ENCODE results near the gene E4F1.
A peak's percentile ranks its signal among the peaks of the same experiment; 100 is the strongest.

Gene E4F1

GRCh38 chr16:2233046-2233775 lies 9.8 kb downstream of the E4F1 start:
- no peaks in the 10 kb centered on the region for H3K9me3 ChIP-seq (ENCODE audit: control insufficient read depth, insufficient read depth, low read length)
- H3K27ac ChIP-seq (ENCODE audit: low read depth, low read length), result no peak overlapping the region
- peaks cover 20% of the 10 kb centered on the region for H3K27me3 ChIP-seq (ENCODE audit: control insufficient read depth, insufficient read depth, low read length)
- H3K9ac ChIP-seq (ENCODE audit: low read depth, low read length), result no peak overlapping the region
- H3K36me3 ChIP-seq (ENCODE audit: control insufficient read depth, insufficient read depth, low read length), result peaks cover 65% of the 10 kb centered on the region
- H3K4me3 ChIP-seq (ENCODE audit: low read depth, low read length), result no peak overlapping the region
- no peaks in the 10 kb centered on the region for H3K4me1 ChIP-seq (ENCODE audit: control insufficient read depth, insufficient read depth, low read length)

GRCh38 chr16:2233872-2234812 lies 10.8 kb downstream of the E4F1 start:
- Histone ChIP-seq H3K9ac (ENCODE audit: low read depth, low read length) (no peak overlapping the region), H3K9me3 (ENCODE audit: control insufficient read depth, insufficient read depth, low read length) (no peaks in the 10 kb centered on the region), H3K27me3 (ENCODE audit: control insufficient read depth, insufficient read depth, low read length) (peaks cover 20% of the 10 kb centered on the region), H3K4me3 (ENCODE audit: low read depth, low read length) (no peak overlapping the region), H3K36me3 (ENCODE audit: control insufficient read depth, insufficient read depth, low read length) (peaks cover 55% of the 10 kb centered on the region), H3K4me1 (ENCODE audit: control insufficient read depth, insufficient read depth, low read length) (no peaks in the 10 kb centered on the region; the same call in 1 of the 2 replicates), H3K27ac (ENCODE audit: low read depth, low read length) (no peak overlapping the region)

- no peaks in the 10 kb centered on the region for H3K9me3 ChIP-seq (ENCODE audit: control insufficient read depth, insufficient read depth, low read length)
- H3K9ac ChIP-seq (ENCODE audit: low read depth, low read length), result no peak overlapping the region
- H3K4me3 ChIP-seq (ENCODE audit: low read depth, low read length), result no peak overlapping the region
- H3K27ac ChIP-seq (ENCODE audit: low read depth, low read length), result no peak overlapping the region
- H3K36me3 ChIP-seq (ENCODE audit: control insufficient read depth, insufficient read depth, low read length), result peaks cover 49% of the 10 kb centered on the region
- H3K4me1 ChIP-seq (ENCODE audit: control insufficient read depth, insufficient read depth, low read length), result no peaks in the 10 kb centered on the region; the same call in 1 of the 2 replicates
- H3K27me3 ChIP-seq (ENCODE audit: control insufficient read depth, insufficient read depth, low read length), result peaks cover 20% of the 10 kb centered on the region
These were observed 11.4 kb downstream of the E4F1 start for GRCh38 chr16:2234813-2235170.

GRCh38 chr16:2235234-2235651 lies 11.9 kb downstream of the E4F1 start:
- peaks cover 48% of the 10 kb centered on the region for H3K36me3 ChIP-seq (ENCODE audit: control insufficient read depth, insufficient read depth, low read length)
- peaks cover 20% of the 10 kb centered on the region for H3K27me3 ChIP-seq (ENCODE audit: control insufficient read depth, insufficient read depth, low read length)
- H3K9me3 ChIP-seq (ENCODE audit: control insufficient read depth, insufficient read depth, low read length), result no peaks in the 10 kb centered on the region
- no peak overlapping the region for H3K9ac ChIP-seq (ENCODE audit: low read depth, low read length)
- no peak overlapping the region for H3K27ac ChIP-seq (ENCODE audit: low read depth, low read length)
- H3K4me3 ChIP-seq (ENCODE audit: low read depth, low read length), result no peak overlapping the region
- H3K4me1 ChIP-seq (ENCODE audit: control insufficient read depth, insufficient read depth, low read length), result no peaks in the 10 kb centered on the region; the same call in 1 of the 2 replicates

GRCh38 chr16:2235695-2236336 lies 12.4 kb downstream of the E4F1 start:
- no peak overlapping the region for H3K4me3 ChIP-seq (ENCODE audit: low read depth, low read length)
- no peaks in the 10 kb centered on the region for H3K9me3 ChIP-seq (ENCODE audit: control insufficient read depth, insufficient read depth, low read length)
- peaks cover 20% of the 10 kb centered on the region for H3K27me3 ChIP-seq (ENCODE audit: control insufficient read depth, insufficient read depth, low read length)
- H3K4me1 ChIP-seq (ENCODE audit: control insufficient read depth, insufficient read depth, low read length), result no peaks in the 10 kb centered on the region; the same call in 1 of the 2 replicates
- peaks cover 46% of the 10 kb centered on the region for H3K36me3 ChIP-seq (ENCODE audit: control insufficient read depth, insufficient read depth, low read length)
- no peak overlapping the region for H3K9ac ChIP-seq (ENCODE audit: low read depth, low read length)
- H3K27ac ChIP-seq (ENCODE audit: low read depth, low read length), result no peak overlapping the region

GRCh38 chr16:2236337-2237101 lies 13.1 kb downstream of the E4F1 start, which contains the start of gene DNASE1L2:
Gene DNASE1L2, plus strand, starts transcription at chr16:2236444. Its CDS starts 373 bp downstream, at chr16:2236817.
- H3K36me3 ChIP-seq (ENCODE audit: control insufficient read depth, insufficient read depth, low read length), result peaks cover 39% of the 10 kb centered on the region

GRCh38 chr16:2237102-2237482 lies 13.7 kb downstream of the E4F1 start:
- H3K9me3 ChIP-seq (ENCODE audit: control insufficient read depth, insufficient read depth, low read length), result no peaks in the 10 kb centered on the region
- peaks cover 20% of the 10 kb centered on the region for H3K27me3 ChIP-seq (ENCODE audit: control insufficient read depth, insufficient read depth, low read length)
- peaks cover 34% of the 10 kb centered on the region for H3K36me3 ChIP-seq (ENCODE audit: control insufficient read depth, insufficient read depth, low read length)
- no peak overlapping the region for H3K27ac ChIP-seq (ENCODE audit: low read depth, low read length)
- H3K4me1 ChIP-seq (ENCODE audit: control insufficient read depth, insufficient read depth, low read length), result no peaks in the 10 kb centered on the region; the same call in 1 of the 2 replicates
- peak overlapping the region; percentile 56 for H3K4me3 ChIP-seq (ENCODE audit: low read depth, low read length)
- no peak overlapping the region for H3K9ac ChIP-seq (ENCODE audit: low read depth, low read length)

More at GRCh38 chr16:2236337-2237101, 13.1 kb downstream of the E4F1 start, which contains the start of gene DNASE1L2:
- H3K27me3 ChIP-seq (ENCODE audit: control insufficient read depth, insufficient read depth, low read length), result peaks cover 20% of the 10 kb centered on the region
- peak within 1 kb of the TSS; percentile 56 for H3K4me3 ChIP-seq (ENCODE audit: low read depth, low read length)
- no peaks in the 10 kb centered on the region; the same call in 1 of the 2 replicates for H3K4me1 ChIP-seq (ENCODE audit: control insufficient read depth, insufficient read depth, low read length)
- H3K27ac ChIP-seq (ENCODE audit: low read depth, low read length), result peak within 1 kb of the TSS; percentile 61
- H3K9ac ChIP-seq (ENCODE audit: low read depth, low read length), result no peak within 1 kb of the TSS
- H3K9me3 ChIP-seq (ENCODE audit: control insufficient read depth, insufficient read depth, low read length), result no peaks in the 10 kb centered on the region

GRCh38 chr16:2237493-2238149 lies 14.2 kb downstream of the E4F1 start:
- H3K36me3 ChIP-seq (ENCODE audit: control insufficient read depth, insufficient read depth, low read length), result peaks cover 34% of the 10 kb centered on the region
- H3K4me1 ChIP-seq (ENCODE audit: control insufficient read depth, insufficient read depth, low read length), result no peaks in the 10 kb centered on the region; the same call in 1 of the 2 replicates
- peaks cover 20% of the 10 kb centered on the region for H3K27me3 ChIP-seq (ENCODE audit: control insufficient read depth, insufficient read depth, low read length)
- H3K9me3 ChIP-seq (ENCODE audit: control insufficient read depth, insufficient read depth, low read length), result no peaks in the 10 kb centered on the region
- no peak overlapping the region for H3K27ac ChIP-seq (ENCODE audit: low read depth, low read length)
- H3K9ac ChIP-seq (ENCODE audit: low read depth, low read length), result no peak overlapping the region
- peak overlapping the region; percentile 56; the same call in 1 of the 2 replicates for H3K4me3 ChIP-seq (ENCODE audit: low read depth, low read length)

GRCh38 chr16:2238150-2238837 lies 14.9 kb downstream of the E4F1 start:
- peak overlapping the region; percentile 56; the same call in 1 of the 2 replicates for H3K4me3 ChIP-seq (ENCODE audit: low read depth, low read length)
- peaks cover 20% of the 10 kb centered on the region for H3K27me3 ChIP-seq (ENCODE audit: control insufficient read depth, insufficient read depth, low read length)
- no peaks in the 10 kb centered on the region for H3K9me3 ChIP-seq (ENCODE audit: control insufficient read depth, insufficient read depth, low read length)
- H3K27ac ChIP-seq (ENCODE audit: low read depth, low read length), result no peak overlapping the region
- no peak overlapping the region for H3K9ac ChIP-seq (ENCODE audit: low read depth, low read length)
- peaks cover 34% of the 10 kb centered on the region for H3K36me3 ChIP-seq (ENCODE audit: control insufficient read depth, insufficient read depth, low read length)
- no peaks in the 10 kb centered on the region; the same call in 1 of the 2 replicates for H3K4me1 ChIP-seq (ENCODE audit: control insufficient read depth, insufficient read depth, low read length)
